ENCODE measurements around the gene ZNF254.
"Not testable (repeated sequence)": the region's sequence is repeated elsewhere in the genome, so short reads cannot be mapped to it uniquely, and the experiment has no call there.

The ZNF254 gene

DNA sequence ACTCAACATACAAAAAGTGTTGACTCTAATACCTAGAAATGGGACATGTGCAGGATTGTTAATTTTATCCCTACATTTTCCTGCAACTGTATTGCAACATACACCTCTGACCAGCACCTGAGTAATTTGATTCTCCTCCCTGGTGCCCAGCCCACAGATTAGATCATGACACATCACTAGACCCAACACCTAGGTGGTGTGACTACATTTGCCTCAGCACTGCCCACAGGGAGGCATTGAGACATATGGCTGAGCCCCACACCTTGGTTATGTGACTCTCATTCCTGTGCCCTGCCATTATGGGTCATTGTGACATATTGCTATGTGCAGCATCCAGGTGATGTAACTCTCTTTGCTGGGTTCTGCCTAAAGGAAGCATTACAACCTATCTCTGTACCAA, 13.2 kb upstream of the ZNF254 start:
- DNase-seq: no peak

DNA sequence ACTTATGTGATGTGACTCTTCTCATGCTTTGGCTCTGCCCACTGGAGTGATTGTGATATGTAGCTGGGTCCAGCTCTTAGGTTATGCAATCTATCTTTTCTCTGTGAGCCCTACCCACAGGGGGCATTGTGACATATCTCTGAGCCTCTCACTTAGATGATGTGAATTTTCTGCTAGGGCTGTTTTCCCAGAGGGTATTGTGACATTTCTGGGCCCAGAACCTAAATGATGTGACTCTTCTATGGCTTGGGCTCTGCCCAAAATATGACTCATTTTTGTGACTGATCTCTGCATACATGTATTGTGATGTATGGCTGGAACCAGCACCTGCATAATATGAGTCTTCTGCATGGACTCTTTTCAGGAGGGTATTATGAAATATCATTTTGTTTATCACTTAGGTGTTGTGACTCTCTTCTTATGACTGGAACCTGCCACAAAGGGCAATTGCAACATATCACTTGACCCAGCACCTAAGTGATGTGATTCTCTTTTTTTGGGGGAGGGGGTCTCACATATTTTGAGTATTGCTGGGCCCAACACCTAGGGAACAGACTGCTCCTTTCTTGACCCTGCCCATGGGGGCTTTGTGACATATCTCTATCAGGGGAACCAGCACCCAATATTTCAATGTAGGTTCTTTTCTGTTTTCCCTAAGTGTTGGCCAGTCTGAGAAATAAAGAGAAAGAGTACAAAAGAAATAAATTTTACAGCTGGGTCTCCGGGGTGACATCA, 12.1 kb upstream of the ZNF254 start:
- no peak for DNase-seq

DNA sequence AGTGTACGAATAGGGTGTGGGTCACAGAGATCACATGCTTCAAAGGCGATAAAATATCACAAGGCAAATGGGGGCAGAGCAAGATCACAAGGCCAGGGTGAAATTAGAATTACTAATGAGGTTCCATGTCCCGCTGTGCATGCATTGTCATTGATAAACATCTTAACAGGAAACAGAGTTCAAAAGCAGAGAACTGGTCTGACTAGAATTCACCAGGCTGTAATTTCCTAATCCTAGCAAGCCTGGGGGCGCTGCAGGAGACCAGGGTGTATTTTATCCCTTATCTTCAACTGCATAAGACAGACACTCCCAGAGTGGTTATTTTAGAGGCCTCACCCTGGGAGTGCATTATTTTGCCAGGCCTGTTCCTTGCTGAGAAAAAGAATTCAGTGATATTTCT, 11.5 kb upstream of the ZNF254 start:
- DNase-seq: not testable (repeated sequence)

DNA sequence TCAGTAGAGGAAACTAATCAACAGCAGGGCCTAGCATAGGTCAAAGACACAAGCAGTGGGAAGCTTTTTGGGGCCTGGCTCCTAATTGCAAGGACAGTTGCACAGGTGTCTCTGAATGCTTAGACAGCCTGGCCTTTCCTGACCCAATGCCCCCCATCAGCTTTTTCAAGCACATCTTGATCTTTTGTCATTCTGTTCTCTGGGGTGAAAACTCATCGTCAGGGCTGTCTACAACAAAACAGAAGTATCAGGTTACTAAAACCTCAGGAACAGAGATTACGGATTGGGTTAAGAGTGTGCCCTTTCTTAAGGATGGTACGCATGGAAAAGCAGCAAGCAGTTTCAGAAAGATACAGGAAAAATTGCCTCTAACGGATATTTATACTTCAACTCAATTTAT, 8.3 kb upstream of the ZNF254 start:
- no peak for DNase-seq

DNA sequence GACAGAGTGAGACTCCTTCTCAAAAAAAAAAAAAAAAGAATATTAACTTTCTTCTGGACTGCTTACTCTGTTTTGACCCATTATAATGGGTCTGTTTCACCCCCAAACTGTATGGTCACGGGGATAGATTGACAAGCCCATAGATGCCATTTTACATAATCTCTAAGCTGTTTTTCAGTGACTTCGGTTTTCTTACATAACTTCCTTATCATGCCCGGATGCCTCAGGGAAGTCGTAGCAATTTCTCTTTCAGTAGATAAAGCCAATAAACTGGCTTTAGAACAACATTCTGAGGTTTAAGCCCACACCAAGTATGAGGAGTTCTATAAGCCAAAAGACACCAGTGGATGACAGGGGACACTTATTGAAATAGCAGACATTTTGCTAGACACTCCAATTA, 5.9 kb upstream of the ZNF254 start:
- no peak for DNase-seq

DNA sequence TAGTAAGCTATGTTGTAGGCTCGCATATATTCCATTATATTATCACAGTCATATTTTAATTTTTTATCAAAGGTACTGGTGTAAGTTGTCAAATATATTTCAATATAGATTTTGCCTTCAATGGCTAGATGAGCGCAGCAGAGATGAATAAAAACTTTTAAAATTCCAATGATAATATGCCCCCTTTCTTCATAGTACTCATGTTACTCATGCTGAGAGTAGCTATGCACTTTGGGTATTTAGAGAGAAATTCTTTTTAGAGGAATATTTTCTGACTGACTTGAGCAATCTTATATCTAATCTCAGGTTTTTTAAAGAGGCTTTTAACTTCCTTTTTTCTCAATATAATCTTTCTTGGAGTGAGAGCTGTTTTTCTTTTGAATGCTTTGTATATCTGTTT, 11.4 kb downstream of the ZNF254 start:
- DNase-seq: no peak

DNA sequence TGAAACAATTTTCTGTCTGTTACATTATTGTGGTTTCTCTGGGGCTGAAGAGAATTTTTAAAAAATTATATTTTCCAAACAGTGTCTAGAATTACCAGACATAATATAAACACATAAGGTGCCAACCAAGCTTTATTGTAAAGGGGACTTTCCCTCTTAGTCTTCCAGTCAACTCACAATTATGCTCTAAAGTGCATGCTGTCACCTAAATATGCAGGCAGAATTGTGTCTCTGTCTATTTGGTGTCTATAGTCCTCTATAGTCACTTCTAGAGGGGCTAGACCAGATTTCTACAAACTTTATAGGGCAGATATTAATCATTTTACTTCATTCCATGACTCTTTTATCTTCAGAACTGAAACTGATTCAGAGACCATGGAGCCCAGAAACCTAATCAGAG, 12.8 kb downstream of the ZNF254 start:
- DNase-seq: no peak

DNA sequence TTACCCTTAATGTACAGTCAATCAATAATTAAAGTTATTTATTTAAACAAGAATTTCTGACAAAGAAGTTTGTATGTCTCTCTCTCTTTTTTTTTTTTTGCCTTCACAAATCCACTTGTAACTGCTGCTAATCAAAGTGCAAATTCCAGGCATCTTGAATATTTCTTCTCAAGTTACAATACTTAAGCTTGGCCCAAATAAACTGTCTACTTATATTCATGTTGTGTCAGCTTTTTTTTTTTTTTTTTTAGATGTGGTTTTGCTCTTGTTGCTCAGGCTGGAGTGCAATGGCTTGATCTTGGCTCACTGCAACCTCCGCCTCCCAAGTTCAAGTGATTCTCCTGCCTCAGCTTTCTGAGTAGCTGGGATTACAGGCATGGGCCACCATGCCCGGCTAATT, 13.6 kb downstream of the ZNF254 start:
- DNase-seq: not testable (repeated sequence)

DNA sequence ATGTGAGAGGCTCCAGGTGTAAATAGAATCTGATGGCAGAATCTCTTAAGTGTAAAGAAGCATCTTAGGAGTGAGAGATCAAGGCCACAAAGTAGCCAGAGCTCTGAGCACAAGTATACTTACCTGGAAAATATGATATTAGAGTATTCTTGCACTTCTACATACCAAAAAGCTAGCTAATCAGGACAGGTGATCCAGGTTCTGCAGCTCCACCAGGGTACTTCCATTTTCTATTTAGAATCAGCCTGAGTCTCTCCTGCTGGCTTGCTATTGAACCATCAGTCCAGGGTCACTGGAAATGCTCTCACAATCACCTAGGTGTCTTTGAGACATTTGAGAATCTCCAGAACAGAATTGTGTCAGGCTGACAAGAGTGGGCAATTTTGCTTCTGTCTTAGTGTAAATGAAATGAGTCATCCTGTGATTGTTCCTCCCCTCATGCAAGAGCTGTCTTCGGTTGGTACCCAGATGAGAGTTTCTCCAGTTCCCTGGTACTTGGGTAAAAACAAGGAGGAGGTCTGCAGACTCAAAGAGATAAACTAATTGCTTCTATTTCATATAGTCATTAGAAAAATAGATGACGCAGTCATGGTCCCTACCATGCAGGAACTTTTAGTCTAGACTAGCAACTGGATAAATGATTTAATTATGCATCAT, 14.6 kb downstream of the ZNF254 start:
- no peak for DNase-seq

DNA sequence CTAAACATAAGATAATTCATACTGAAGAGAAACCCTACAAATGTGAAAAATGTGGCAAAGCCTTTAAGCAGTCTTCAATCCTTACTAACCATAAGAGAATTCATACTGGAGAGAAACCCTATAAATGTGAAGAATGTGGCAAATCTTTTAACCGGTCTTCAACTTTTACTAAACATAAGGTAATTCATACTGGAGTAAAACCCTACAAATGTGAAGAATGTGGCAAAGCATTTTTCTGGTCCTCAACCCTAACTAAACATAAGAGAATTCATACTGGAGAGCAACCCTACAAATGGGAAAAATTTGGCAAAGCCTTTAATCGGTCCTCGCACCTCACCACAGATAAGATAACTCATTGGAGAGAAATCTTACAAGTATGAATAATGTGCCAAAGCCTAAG, 40.6 kb downstream of the ZNF254 start:
- DNase-seq: no peak

DNA sequence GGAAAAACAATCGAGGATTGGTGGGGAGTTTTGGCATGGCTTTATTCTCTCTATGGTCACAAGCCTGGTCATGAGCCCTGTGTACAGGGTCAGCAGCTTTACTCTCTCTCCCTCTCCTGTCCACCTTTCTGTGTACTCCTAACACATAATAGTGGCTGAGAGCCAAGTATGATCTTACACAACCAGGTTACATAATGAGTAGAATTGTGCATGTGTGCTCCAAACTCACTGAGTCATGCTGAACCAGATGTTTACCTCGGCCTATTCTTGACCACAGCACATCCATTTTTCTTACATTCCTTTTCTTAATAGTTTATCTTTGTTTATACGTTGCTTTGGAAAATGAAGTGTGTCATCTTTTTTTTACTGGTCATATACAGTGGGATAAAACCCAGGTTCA, 53.1 kb downstream of the ZNF254 start:
- no peak for DNase-seq

DNA sequence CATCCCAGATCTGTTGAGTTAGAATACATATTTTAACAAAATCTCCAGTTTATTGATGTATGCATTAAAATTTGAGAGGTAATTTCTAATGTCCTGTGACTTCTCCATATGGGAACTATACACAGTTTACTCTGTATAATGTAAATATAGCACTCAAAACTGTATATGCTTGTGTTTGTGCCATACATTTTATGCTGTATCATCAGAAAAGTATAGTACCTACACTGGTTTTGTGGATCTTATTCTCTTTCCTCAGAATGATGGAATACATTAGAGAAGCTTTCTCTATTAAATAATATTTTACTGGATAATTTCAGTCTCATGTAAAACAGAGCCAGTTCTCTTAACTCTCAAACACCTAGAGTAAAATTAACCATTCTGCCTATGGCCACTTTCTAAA, 53.6 kb downstream of the ZNF254 start:
- DNase-seq: no peak

DNA sequence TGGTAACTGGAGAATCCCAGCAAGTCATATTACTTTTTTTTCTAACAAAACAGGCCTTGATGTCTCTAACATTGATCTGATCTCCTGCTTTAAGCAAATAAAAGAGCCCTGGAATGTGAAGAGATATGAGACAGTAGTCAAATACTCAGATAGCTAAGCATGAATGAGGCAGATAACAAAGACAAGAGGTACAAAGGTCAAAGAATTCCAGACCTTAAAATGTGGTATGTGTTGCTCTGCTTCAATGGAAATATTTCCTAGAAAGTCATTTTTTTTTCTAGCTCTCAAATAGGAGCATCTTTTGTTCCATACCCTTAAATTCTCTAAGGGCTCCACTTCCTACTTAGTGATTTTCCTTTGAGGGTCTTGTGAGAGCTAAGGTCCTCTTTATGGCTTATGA, 54.6 kb downstream of the ZNF254 start:
- no peak for DNase-seq

DNA sequence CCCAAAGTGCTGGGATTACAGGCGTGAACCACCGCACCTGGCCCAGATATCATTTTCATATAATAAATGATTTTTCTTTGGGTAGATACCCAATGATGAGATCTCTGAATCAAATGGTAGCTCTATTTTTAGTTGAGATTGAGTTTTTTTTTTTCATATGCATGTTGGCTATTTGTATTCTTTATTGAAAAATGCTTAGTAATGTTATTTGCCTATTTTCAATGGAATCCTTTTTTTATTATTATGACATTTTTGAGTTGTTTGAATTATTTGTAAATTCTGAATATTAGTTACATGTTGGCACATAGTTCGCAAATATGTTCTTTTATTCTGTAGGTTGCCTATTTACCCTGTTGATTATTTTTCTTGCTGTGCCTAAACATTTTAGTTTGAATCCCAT, 55.8 kb downstream of the ZNF254 start:
- DNase-seq: no peak

DNA sequence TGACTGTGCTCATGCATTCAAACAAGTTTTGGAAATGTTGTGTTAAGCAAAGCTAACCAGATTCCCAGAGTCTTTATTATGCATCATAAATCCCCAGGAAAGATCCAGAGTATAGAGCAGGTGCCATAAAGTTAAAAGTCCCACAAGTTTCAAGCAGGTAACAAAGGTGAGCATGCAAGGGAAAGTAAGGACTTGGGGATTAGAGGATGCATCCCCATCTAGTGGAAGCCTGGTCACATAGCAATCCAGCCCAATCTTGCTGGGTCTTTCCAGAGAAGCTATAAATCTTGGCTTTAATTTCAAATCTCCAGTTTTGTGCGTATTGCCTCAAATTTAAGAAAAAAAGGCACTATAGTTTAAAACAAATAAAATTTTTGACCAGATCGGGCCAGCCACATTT, 72.7 kb downstream of the ZNF254 start:
- DNase-seq: no peak

DNA sequence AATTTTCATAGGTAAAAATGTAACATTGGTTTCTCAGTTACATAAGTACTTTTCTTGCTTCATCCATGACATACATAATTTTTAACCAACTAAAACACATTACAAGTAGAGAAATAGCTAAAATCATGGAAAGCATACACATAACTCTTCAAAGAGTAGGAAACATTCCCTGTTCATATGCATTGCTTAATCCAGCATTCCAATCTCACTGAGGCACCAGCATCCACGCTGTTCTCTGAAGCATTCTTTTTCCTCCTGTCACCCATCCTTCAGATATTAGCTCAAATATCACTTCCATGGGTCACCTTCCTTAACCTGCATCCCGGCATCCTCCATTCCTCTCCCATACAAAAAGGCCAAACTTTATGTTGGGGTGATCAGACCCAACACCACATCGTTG, 79.1 kb downstream of the ZNF254 start:
- no peak for DNase-seq

DNA sequence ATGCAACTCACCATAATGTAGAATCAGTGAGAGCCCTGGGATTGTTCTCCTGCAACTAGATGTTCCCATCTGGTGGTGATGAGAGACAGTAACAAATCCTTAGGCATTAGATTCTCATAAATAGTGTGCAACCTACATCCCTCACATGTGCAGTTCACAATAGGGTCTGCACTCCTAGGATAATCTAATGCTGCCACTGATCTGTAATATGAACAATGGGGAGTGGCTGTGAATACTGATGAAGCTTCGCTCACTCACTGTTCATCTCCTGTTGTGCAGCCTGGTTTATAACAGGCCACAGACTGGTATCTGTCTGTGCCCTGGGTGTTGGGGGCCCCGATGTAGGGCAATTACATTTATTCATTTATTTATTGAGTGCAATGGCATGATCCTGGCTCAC, 86.9 kb downstream of the ZNF254 start:
- no peak for DNase-seq

DNA sequence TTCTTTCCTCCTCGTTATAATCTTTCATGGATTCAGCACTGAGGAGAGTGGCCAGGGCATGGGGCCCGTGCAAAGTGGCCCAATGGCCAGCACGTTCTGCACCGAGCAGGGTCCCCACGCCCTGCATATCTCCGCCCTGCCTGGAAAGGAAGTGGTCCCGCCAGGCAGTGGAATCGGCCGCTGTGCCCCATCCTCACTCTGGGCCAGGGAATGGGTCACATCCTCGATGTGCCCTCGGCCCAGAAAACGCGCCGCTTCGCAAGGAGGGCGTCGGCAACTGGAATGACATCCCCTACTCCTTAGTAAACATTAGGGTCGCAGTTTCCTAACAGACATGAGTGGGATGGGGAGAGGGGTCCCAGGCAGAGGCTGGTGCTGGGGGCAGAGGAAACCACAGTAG, 90.7 kb downstream of the ZNF254 start:
- DNase-seq: no peak

DNA sequence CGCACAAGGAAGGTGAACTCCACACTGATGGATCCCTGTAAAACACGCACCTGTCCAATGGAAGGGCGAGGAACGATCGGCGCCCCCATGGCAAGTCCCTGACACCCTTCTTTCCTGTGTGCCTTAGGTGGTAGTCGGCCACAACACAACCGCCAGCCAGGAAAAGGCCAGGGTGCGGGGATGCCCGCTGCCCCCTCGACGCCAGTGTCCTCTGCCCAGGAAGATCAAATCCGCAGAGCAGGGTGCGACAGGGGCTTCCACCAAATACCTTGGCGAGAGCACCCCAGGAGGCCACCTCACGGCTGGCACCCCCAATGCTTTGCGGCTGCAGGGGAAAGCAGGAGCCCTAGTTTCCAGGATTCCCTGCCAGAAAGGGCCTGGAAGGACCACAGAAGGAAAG, 91.2 kb downstream of the ZNF254 start:
- no peak for DNase-seq
